HG03066 (cell line): ENCODE measurements around the gene TFF1.

ENCODE experiments used
- ATAC-seq: cut with Tn5 transposase; IDR thresholded peaks from one replicate; pipeline ENCODE4 v1.9.1; 2021; ENCODE audit warnings: low read depth; ENCODE audit not compliant: unreplicated experiment

TFF1 gene

DNA sequence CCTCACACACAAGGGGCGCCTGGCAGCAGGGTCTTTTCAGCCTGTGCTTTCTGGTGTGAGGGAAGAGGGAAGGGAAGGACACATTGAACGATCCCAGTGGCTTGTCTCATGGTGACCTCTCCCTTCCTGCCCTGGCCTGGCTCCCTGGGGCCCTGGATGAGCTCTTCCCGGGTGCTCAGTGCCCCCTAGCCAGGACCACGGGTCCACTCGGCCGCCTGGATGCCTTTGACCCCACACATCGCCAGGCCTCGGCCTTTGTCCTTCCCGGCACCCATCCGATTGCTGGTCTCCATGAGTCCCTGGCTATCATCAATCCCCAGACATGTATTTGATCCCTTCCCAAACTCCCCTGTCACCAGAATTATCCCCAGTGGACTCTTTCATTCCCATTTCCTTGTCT lies 45.1 kb downstream of the TFF1 start:
- ATAC-seq, result no peak

DNA sequence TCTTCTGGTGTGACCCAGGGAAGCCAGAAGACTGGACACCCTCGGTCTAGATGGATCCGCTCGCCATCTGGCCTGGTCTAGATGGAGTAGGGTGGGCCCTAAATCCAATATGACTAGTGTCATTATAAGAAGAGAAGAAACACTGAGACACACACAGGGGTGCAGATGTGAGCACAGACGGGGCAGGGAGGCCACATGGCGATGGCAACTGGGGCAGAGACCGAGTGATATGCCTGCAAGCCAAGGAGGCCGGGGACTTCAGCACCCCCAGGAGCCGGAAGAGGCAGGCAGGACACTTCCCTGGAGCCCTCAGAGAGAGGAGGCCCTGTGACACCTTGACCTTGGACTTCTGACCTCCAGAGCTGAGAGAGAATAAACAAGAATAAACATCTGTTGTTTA lies 45.5 kb downstream of the TFF1 start:
- ATAC-seq, result no peak

DNA sequence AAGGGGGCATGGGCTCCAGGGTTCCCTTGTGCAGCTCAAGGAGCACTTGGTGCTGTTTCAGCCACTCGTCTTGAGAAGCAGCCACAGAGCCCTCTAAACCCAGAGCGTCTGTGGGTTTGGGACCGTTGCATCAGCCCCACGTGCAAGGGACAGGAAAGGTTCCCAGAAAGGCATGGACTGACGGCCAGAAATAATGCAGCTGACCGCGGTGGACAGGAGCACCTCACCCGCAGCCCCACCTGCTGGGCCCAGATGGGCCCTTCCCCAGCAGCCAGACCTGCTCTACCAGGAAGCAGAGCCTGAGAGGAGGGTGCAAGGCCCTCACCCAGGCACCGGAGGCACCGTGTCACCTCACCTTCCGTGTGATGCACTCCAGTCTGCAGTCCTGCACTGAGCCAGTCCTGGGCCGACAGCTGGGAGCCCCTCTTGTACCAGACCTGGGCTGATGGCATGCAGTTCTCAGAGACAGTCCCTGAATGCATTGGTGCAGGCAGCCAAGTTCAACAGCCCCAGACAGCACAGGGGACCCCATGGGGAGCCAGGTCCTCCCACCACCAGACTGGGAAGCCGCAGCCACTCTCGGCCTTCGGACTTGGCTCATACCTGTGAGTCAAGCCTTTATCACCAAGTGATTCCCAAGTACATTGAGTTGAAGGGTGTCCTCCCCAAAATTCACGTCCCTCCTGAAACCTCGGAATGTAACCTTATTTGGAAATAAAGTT lies 46.3 kb downstream of the TFF1 start:
- no peak for ATAC-seq

DNA sequence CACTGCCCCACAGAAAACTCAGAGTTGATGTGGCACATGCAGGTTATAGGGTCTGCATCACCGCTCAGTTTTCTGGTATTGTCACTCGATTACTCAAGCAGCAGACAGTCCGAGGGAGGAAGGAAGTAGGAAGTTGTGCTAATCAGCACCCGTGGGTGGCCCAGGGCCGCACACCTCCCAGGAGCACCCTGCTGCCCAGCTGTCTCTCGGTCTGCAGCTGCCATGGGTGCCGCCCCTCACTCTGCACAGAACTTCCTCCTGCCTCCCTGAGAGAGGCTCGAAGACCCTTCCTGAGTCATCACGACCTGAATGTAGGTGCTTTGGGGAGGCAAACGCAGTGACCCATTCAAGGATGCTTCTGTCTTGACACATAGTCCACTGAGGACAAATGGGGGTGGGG lies 47.0 kb downstream of the TFF1 start:
- no peak for ATAC-seq

DNA sequence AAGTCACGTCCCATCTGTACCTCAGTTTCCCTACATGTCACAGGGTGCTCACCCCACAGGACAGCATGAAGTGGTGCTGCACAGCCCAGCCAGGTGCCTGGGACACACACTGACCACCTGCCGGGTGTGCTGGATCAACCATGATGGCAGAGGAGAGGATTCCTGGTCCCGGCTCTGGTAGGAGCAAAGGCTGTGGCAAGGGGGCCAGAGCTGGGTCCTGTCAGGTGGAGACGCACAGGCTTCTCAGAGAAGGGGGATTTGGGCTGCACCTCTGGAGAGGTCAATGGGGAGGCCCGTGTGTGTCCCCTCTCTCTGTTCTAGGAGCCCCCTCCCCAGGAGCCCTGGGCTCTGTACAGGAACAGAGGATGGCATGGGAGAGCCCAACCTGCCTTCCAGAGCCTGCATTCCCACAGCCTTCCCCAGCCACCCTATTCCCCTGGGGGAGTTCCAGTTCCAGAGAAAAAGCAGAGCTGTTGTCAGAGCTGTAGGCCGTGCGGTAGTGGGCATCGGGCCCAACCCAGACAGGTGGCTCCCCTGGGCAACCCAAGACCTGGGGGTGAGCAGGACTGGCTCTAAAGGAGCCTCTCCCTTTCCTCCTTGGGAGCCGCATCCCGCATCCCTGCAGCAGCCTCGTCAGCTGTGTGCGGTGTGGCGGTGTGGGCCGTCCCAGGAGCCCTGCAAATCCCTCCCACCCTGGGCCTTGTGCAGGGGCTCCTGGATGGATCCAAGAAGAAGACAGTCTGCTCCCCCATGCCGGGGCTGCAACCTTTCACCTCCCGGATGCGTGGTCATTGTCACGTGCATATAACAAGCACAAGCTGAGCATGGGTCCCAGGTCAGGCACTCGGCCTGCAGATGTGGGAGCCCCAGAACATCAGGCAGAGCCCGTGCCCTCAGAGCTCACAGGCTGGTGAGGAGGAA lies 48.2 kb downstream of the TFF1 start:
- ATAC-seq, result no peak

DNA sequence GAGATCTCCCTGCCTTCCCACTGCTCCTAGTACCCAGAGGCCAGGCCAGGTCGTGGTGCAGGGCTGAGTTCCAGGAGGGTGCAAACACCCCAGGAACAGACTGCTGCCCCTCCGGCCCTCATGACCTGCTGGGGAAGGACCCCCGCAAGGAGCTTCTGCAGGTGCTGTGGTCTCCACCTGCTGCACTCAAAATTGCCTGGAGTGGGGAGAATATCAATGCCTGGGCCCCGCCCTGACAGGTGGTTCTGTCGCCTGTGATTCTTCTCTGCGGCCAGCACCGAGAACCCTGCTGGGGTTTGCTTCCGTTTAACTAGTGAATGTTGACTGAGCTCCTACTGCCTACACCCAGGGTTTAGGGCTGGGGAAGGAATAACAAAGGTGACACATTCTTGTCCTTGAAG lies 49.0 kb downstream of the TFF1 start:
- ATAC-seq, result no peak

DNA sequence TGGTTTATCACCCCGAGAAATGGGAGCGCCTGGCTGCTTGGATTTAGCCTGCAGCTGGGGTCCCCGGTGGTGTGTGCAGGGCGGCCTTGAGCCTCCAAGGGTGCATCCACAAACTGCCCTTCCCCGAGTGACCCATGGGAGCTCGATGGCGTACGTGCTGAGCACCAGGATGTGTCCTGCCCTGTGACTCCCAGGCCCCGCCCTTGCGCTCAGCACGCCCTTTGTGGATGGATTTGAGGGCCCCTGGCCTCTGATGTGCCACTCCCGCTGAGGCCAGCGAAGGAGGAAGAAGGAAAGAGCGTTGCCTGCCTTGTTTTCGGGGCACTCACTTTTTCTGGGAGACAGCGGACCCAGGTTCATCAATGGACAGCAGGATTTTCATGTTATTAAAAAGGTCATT lies 49.4 kb downstream of the TFF1 start:
- no peak for ATAC-seq

DNA sequence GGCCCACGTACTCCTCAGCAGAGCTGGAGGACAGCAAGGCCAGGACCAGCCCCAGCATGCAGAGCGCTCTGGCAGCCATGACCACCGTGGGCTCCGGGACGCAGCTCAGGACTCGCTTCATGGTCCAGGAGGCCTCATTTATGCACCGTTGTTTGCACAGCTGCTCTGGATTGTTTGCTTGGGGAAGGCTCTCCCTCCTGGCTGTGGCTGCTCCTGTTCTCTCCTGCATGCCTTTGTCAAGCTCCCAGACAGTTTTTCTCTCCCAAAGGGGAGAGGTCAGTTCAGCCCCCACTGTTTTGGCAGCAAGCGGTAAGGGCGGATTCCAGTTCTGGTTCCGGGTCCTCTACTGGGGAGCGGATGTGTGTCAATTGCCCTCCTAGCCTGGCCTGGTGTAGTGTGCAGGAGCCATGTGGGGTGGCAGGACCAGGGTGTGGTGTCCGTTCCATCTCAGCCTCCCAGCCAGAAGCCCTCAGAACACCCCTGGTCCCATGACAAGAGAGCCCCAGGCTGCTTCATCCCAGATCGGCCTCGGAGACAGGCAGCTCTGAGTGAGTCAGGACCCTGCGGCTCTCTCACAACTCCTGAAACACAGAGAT lies 50.9 kb downstream of the TFF1 start, which contains the start of gene TFF3:
TSS of gene TFF3 (minus strand) at position 114 of the 596 bp plus-strand sequence. CDS start at position 79, 35 bp downstream.
- no peak for ATAC-seq

DNA sequence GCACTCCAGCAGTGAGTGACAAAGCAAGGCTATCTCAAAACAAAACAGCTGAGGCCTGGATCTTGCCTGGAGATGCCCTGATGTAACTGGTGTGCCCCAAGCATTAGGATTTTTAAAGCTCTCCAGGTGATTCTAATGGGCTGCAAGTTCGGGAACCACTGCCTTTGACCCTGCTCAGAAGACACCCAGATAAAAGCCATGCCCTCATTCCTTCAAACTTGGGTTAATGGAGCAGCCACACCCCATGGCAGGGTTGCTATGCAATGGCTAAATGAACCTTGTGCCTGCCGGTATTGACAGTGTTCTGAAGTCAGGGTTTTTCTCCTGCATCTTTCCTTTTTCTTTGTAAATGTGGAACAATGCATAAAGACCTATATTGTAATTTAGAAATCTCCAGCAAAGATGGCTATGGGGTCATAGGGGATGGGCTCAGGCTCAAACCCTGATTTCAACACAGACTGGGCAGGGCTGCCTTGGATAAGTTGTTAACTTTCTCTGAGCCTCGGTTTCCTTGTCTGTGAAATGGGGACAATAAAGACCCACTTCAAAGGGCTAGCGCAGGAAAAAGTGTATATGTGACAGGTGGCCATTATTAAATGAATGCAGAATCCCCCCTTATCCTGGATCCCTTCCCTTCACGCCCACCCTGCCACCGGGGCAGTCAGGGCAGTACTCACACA lies 51.6 kb downstream of the TFF1 start:
- no peak for ATAC-seq

DNA sequence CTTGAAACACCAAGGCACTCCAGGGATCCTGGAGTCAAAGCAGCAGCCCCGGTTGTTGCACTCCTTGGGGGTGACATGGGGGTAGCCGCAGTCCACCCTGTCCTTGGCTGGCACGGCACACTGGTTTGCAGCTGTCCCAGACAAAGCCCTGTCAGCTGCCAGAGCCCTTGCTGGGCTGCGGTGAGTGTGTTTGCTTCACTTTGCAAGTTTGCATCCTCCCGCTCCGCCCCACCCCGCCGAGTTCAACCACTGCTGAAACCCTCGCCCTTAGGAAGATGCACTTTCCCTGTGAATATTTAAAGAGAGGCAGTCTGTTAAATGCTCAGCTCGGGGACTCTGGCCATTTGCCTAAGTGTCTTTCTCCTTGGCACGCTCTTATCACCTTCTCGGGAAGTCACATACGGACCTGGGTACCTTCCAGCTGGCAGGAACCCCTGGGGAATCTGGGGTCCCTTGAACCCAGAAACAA lies 52.8 kb downstream of the TFF1 start:
- ATAC-seq, result no peak

DNA sequence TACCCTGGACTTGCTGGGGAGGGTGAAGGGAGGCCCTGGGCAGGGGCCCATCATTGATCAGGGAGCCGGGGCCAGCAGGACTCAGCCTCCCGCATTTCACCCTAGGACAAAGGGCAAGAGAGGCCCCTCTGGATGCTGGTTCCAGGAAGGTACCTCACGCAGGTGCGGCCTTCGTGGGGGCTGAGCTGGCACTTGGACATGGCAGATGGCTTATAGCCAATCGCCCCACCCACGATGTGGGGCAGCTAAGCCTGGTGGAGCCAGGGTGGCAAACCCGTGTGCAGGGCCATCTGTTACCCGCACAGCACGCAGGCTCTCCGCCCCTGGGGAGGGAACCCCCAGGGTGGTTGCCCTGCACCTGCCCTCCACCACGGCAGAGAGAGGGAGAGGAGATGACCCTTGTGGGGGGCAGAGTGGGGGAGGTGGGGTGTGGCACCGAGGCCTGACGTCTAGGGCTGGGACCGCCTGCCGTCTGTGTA lies 53.7 kb downstream of the TFF1 start:
- no peak for ATAC-seq
